ENCODE measurements around the gene SLC30A5. TPM values are rescaled to one million over a fixed set of nuclear protein-coding genes. Genes with fewer than 3 reads are reported as not detected.
"Not testable (repeated sequence)": the region's sequence is repeated elsewhere in the genome, so short reads cannot be mapped to it uniquely, and the experiment has no call there.

SLC30A5 gene
- polyA plus RNA-seq, 3 donors from 2014 or later, result 20.7 to 34.6 (median 23.7) TPM

GRCh38 chr5:69130241-69130640 is 36.4 kb downstream of the SLC30A5 start:
- Mint-ChIP-seq H3K27ac (no peak overlapping the region), H3K9me3 (no peaks in the 10 kb centered on the region), H3K4me1 (no peaks in the 10 kb centered on the region), H3K27me3 (ENCODE audit: low read depth in 3 of 3) (peaks cover 0 to 3% (median 0%) of the 10 kb centered on the region in 3 donors), H3K36me3 (peaks cover 17 to 29% (median 28%) of the 10 kb centered on the region in 3 donors), H3K4me3 (no peak overlapping the region)
- DNase-seq, result no peak

- H3K9me3 Mint-ChIP-seq, result no peaks in the 10 kb centered on the region
- DNase-seq, result no peak
- H3K36me3 Mint-ChIP-seq, result peaks cover 17 to 28% (median 25%) of the 10 kb centered on the region in 3 donors
- no peak overlapping the region for H3K27ac Mint-ChIP-seq
- peaks cover 0 to 3% (median 0%) of the 10 kb centered on the region in 3 donors for H3K27me3 Mint-ChIP-seq (ENCODE audit: low read depth in 3 of 3)
- H3K4me1 Mint-ChIP-seq, result no peaks in the 10 kb centered on the region
- no peak overlapping the region for H3K4me3 Mint-ChIP-seq
These were observed 37.5 kb downstream of the SLC30A5 start for GRCh38 chr5:69131304-69131703.

GRCh38 chr5:69134126-69134525 is 40.3 kb downstream of the SLC30A5 start:
- DNase-seq, result no peak
- Mint-ChIP-seq H3K4me1 (no peaks in the 10 kb centered on the region), H3K9me3 (no peaks in the 10 kb centered on the region), H3K36me3 (peaks cover 10 to 17% (median 15%) of the 10 kb centered on the region in 3 donors), H3K4me3 (no peak overlapping the region), H3K27me3 (ENCODE audit: low read depth in 3 of 3) (peaks cover 0 to 3% (median 0%) of the 10 kb centered on the region in 3 donors), H3K27ac (no peak overlapping the region)

- H3K9me3 Mint-ChIP-seq, result peaks cover 0 to 1% (median 0%) of the 10 kb centered on the region in 6 donors
- no peak for DNase-seq
- H3K27me3 Mint-ChIP-seq (ENCODE audit: low read depth in 3 of 3), result peaks cover 0 to 3% (median 0%) of the 10 kb centered on the region in 3 donors
- no peak overlapping the region for H3K4me3 Mint-ChIP-seq
- peaks cover 6 to 8% (median 6%) of the 10 kb centered on the region in 3 donors for H3K36me3 Mint-ChIP-seq
- H3K27ac Mint-ChIP-seq, result no peak overlapping the region
- no peaks in the 10 kb centered on the region for H3K4me1 Mint-ChIP-seq
These were observed 42.5 kb downstream of the SLC30A5 start for GRCh38 chr5:69136293-69136692.

GRCh38 chr5:69137208-69137607 is 43.4 kb downstream of the SLC30A5 start:
- not testable (repeated sequence) for H3K9me3 Mint-ChIP-seq; H3K27me3 Mint-ChIP-seq (ENCODE audit: low read depth in 3 of 3); H3K36me3 Mint-ChIP-seq; H3K27ac Mint-ChIP-seq; H3K4me1 Mint-ChIP-seq; DNase-seq; H3K4me3 Mint-ChIP-seq

GRCh38 chr5:69137807-69138206 is 44.0 kb downstream of the SLC30A5 start:
- H3K4me1 Mint-ChIP-seq, result no peaks in the 10 kb centered on the region
- peaks cover 0 to 3% (median 0%) of the 10 kb centered on the region in 3 donors for H3K27me3 Mint-ChIP-seq (ENCODE audit: low read depth in 3 of 3)
- no peak overlapping the region for H3K27ac Mint-ChIP-seq
- H3K9me3 Mint-ChIP-seq, result peaks cover 0 to 2% (median 0%) of the 10 kb centered on the region in 6 donors
- peaks cover 6 to 8% (median 6%) of the 10 kb centered on the region in 3 donors for H3K36me3 Mint-ChIP-seq
- no peak overlapping the region for H3K4me3 Mint-ChIP-seq
- no peak for DNase-seq

GRCh38 chr5:69138766-69139165 is 45.0 kb downstream of the SLC30A5 start:
- peaks cover 0 to 1% (median 0%) of the 10 kb centered on the region in 3 donors for H3K27me3 Mint-ChIP-seq (ENCODE audit: low read depth in 3 of 3)

GRCh38 chr5:69140239-69140638 is 46.4 kb downstream of the SLC30A5 start:
- not testable (repeated sequence) for H3K27ac Mint-ChIP-seq; H3K27me3 Mint-ChIP-seq (ENCODE audit: low read depth in 3 of 3); H3K4me3 Mint-ChIP-seq; H3K9me3 Mint-ChIP-seq; DNase-seq; H3K36me3 Mint-ChIP-seq; H3K4me1 Mint-ChIP-seq

More at GRCh38 chr5:69138766-69139165, 45.0 kb downstream of the SLC30A5 start:
- Mint-ChIP-seq H3K4me3 (no peak overlapping the region), H3K4me1 (no peaks in the 10 kb centered on the region), H3K27ac (no peak overlapping the region), H3K36me3 (peaks cover 1 to 2% (median 1%) of the 10 kb centered on the region in 3 donors), H3K9me3 (peaks cover 0 to 2% (median 0%) of the 10 kb centered on the region in 6 donors)
- no peak for DNase-seq

GRCh38 chr5:69140827-69141226 is 47.0 kb downstream of the SLC30A5 start:
- H3K9me3 Mint-ChIP-seq, result peaks cover 0 to 2% (median 0%) of the 10 kb centered on the region in 6 donors
- H3K36me3 Mint-ChIP-seq, result no peaks in the 10 kb centered on the region
- no peak overlapping the region for H3K27ac Mint-ChIP-seq
- H3K4me1 Mint-ChIP-seq, result no peaks in the 10 kb centered on the region
- no peak for DNase-seq
- H3K4me3 Mint-ChIP-seq, result no peak overlapping the region
- peaks cover 0 to 2% (median 2%) of the 10 kb centered on the region in 3 donors for H3K27me3 Mint-ChIP-seq (ENCODE audit: low read depth in 3 of 3)

- not testable (repeated sequence) for H3K4me3 Mint-ChIP-seq; H3K36me3 Mint-ChIP-seq; H3K27ac Mint-ChIP-seq; H3K27me3 Mint-ChIP-seq (ENCODE audit: low read depth in 3 of 3); H3K9me3 Mint-ChIP-seq; DNase-seq; H3K4me1 Mint-ChIP-seq
These were observed 54.8 kb downstream of the SLC30A5 start for GRCh38 chr5:69148576-69148975.

- no peaks in the 10 kb centered on the region for H3K4me1 Mint-ChIP-seq
- no peak overlapping the region for H3K4me3 Mint-ChIP-seq
- no peak overlapping the region for H3K27ac Mint-ChIP-seq
- peaks cover 0 to 6% (median 4%) of the 10 kb centered on the region in 3 donors for H3K27me3 Mint-ChIP-seq (ENCODE audit: low read depth in 3 of 3)
- no peaks in the 10 kb centered on the region for H3K9me3 Mint-ChIP-seq
- no peak for DNase-seq
- H3K36me3 Mint-ChIP-seq, result peaks cover 0 to 5% (median 0%) of the 10 kb centered on the region in 3 donors
These were observed 55.3 kb downstream of the SLC30A5 start for GRCh38 chr5:69148981-69149675.

GRCh38 chr5:69149676-69150010 is 55.8 kb downstream of the SLC30A5 start:
- DNase-seq, result no peak
- Mint-ChIP-seq H3K27ac (no peak overlapping the region), H3K27me3 (ENCODE audit: low read depth in 3 of 3) (peaks cover 0 to 7% (median 4%) of the 10 kb centered on the region in 3 donors), H3K4me1 (no peaks in the 10 kb centered on the region), H3K9me3 (no peaks in the 10 kb centered on the region), H3K36me3 (peaks cover 0 to 5% (median 0%) of the 10 kb centered on the region in 3 donors), H3K4me3 (no peak overlapping the region)

GRCh38 chr5:69152731-69153130 is 58.9 kb downstream of the SLC30A5 start:
- DNase-seq, result no peak
- Mint-ChIP-seq H3K4me1 (no peaks in the 10 kb centered on the region), H3K9me3 (no peaks in the 10 kb centered on the region), H3K27me3 (ENCODE audit: low read depth in 3 of 3) (peaks cover 0 to 5% (median 2%) of the 10 kb centered on the region in 3 donors), H3K4me3 (no peak overlapping the region), H3K27ac (no peak overlapping the region), H3K36me3 (peaks cover 0 to 5% (median 0%) of the 10 kb centered on the region in 3 donors)

- peaks cover 0 to 5% (median 2%) of the 10 kb centered on the region in 3 donors for H3K27me3 Mint-ChIP-seq (ENCODE audit: low read depth in 3 of 3)
- no peak for DNase-seq
- no peaks in the 10 kb centered on the region for H3K4me1 Mint-ChIP-seq
- H3K4me3 Mint-ChIP-seq, result no peak overlapping the region
- no peaks in the 10 kb centered on the region for H3K9me3 Mint-ChIP-seq
- no peak overlapping the region for H3K27ac Mint-ChIP-seq
- no peaks in the 10 kb centered on the region for H3K36me3 Mint-ChIP-seq
These were observed 62.6 kb downstream of the SLC30A5 start for GRCh38 chr5:69156456-69156855.

GRCh38 chr5:69158039-69158438 is 64.2 kb downstream of the SLC30A5 start:
- no peak overlapping the region for H3K4me3 Mint-ChIP-seq
- no peaks in the 10 kb centered on the region for H3K36me3 Mint-ChIP-seq
- H3K4me1 Mint-ChIP-seq, result no peaks in the 10 kb centered on the region
- H3K9me3 Mint-ChIP-seq, result no peaks in the 10 kb centered on the region
- DNase-seq, result no peak
- H3K27me3 Mint-ChIP-seq (ENCODE audit: low read depth in 3 of 3), result peaks cover 0 to 3% (median 2%) of the 10 kb centered on the region in 3 donors
- H3K27ac Mint-ChIP-seq, result no peak overlapping the region

Data from immature natural killer cell (primary cell).